ENCODE results near the gene DNAH2. TPM values are rescaled to one million over a fixed set of nuclear protein-coding genes. Genes with fewer than 3 reads are reported as not detected.

The DNAH2 gene
- total and polyA plus RNA-seq, 12 donors, result under 0.01 to 0.30 (median 0.03) TPM; not detected in 3

- Histone ChIP-seq H3K9me3 (no peaks in the 10 kb centered on the region), H3K36me3 (no peaks in the 10 kb centered on the region), H3K4me1 (no peaks in the 10 kb centered on the region), H3K27me3 (peaks cover 0 to 22% (median 9%) of the 10 kb centered on the region in 7 donors), H3K27ac (no peak overlapping the region), H3K4me3 (no peak overlapping the region)
- intact Hi-C loops (cut with DNase I), result no loop called here
- 84 to 88% methylated on average over 4 of the region's 4 CpGs for WGBS, 2 donors
- DNase-seq, result no peak
- TF ChIP-seq CTCF (IDR thresholded peaks at IDR 0.05), result no peak
- no peak for ATAC-seq
These were observed 52.3 kb downstream of the DNAH2 start for GRCh38 chr17:7769854-7770253.

- peaks cover 0 to 30% (median 7%) of the 10 kb centered on the region in 7 donors for H3K27me3 ChIP-seq
- ATAC-seq, result no peak
- no peak overlapping the region for H3K27ac ChIP-seq
- TF ChIP-seq CTCF (IDR thresholded peaks at IDR 0.05), result no peak
- no peaks in the 10 kb centered on the region for H3K36me3 ChIP-seq
- 52 to 62% methylated on average over 9 of the region's 9 CpGs for WGBS, 2 donors
- H3K4me3 ChIP-seq, result no peak overlapping the region
- intact Hi-C loops (cut with DNase I), result no loop called here
- H3K4me1 ChIP-seq, result no peaks in the 10 kb centered on the region
- no peak for DNase-seq
- no peaks in the 10 kb centered on the region for H3K9me3 ChIP-seq
These were observed 56.5 kb downstream of the DNAH2 start for GRCh38 chr17:7774055-7774521.

GRCh38 chr17:7775051-7775450 lies 57.5 kb downstream of the DNAH2 start:
- TF ChIP-seq CTCF (IDR thresholded peaks at IDR 0.05), result no peak
- Histone ChIP-seq H3K4me1 (no peaks in the 10 kb centered on the region), H3K27me3 (peaks cover 0 to 32% (median 8%) of the 10 kb centered on the region in 7 donors), H3K4me3 (no peak overlapping the region), H3K27ac (no peak overlapping the region), H3K36me3 (no peaks in the 10 kb centered on the region), H3K9me3 (no peaks in the 10 kb centered on the region)
- 82 to 92% methylated on average over 7 of the region's 7 CpGs for WGBS, 2 donors
- DNase-seq (no peak), ATAC-seq (no peak)
- intact Hi-C loops (cut with DNase I), result no loop called here

- TF ChIP-seq CTCF (IDR thresholded peaks at IDR 0.05), result no peak
- Histone ChIP-seq H3K27ac (no peak overlapping the region), H3K27me3 (peaks cover 0 to 41% (median 7%) of the 10 kb centered on the region in 7 donors), H3K36me3 (no peaks in the 10 kb centered on the region), H3K9me3 (no peaks in the 10 kb centered on the region), H3K4me1 (no peaks in the 10 kb centered on the region), H3K4me3 (no peak overlapping the region)
- DNase-seq, result no peak
- no peak for ATAC-seq
- intact Hi-C loops (cut with DNase I), result no loop called here
- 83 to 89% methylated on average over 7 of the region's 7 CpGs for WGBS, 2 donors
These were observed 59.5 kb downstream of the DNAH2 start for GRCh38 chr17:7777017-7777416.

Measured in heart right ventricle (tissue), 16 donors.